Activated CD8-positive, alpha-beta T cell treated with anti-CD3 and anti-CD28 coated beads for 36 hours (primary cell): ENCODE data around the gene IGDCC3. TPM values are rescaled to one million over a fixed set of nuclear protein-coding genes. Genes with fewer than 3 reads are reported as not detected.

Experiments
- ATAC-seq: fragments of 200-7000 bp; cut with Tn5 transposase; one replicate; pipeline ENCODE4 v1.10.0; 2021; ENCODE audit warnings: mild to moderate bottlenecking, moderate library complexity
- CTCF ChIA-PET: fragments of 350-600 bp; sonication (Branson Sonifier 250); formaldehyde crosslinking; loops from one replicate; lab custom pipeline; 2021; ENCODE audit warnings: antibody characterized with exemption; lab: Charles Lee
- POLR2A ChIA-PET: fragments of 350-600 bp; sonication (Branson Sonifier 250); formaldehyde crosslinking; loops from one replicate; lab custom pipeline; 2021; ENCODE audit warnings: antibody characterized with exemption; lab: Charles Lee
- DNase-seq: peaks from one replicate; pipeline ENCODE4 v3.0.0-alpha.2; 2020
- H3K27ac Mint-ChIP-seq: one replicate; pipeline ENCODE4 v1.8.0; 2021; ENCODE audit warnings: mild to moderate bottlenecking, mixed read lengths
- H3K27me3 Mint-ChIP-seq: one replicate; pipeline ENCODE4 v1.8.0; 2021; ENCODE audit warnings: mixed read lengths
- H3K36me3 Mint-ChIP-seq: one replicate; pipeline ENCODE4 v1.8.0; 2021; ENCODE audit warnings: low read depth, mixed read lengths
- H3K4me1 Mint-ChIP-seq: one replicate; pipeline ENCODE4 v1.8.0; 2021; ENCODE audit warnings: low read depth, mixed read lengths
- H3K4me3 Mint-ChIP-seq: one replicate; pipeline ENCODE4 v1.8.0; 2021; ENCODE audit warnings: mild to moderate bottlenecking, moderate library complexity, mixed read lengths
- H3K9me3 Mint-ChIP-seq: one replicate; pipeline ENCODE4 v1.8.0; 2021; ENCODE audit warnings: mixed read lengths
- CTCF ChIP-seq: fragments of 200-600 bp; IDR thresholded peaks from one replicate; pipeline ENCODE4 v1.8.0; 2022; ENCODE audit warnings: antibody characterized with exemption, mild to moderate bottlenecking
- intact Hi-C: fragments of 100-400 bp; cut with micrococcal nuclease; formaldehyde crosslinking; loops from one replicate; pipeline ENCODE4 v1.10.0; 2022
- total RNA-seq, 2 experiments: library from RNA; stranded (reverse); gene quantifications; one replicate each; pipeline ENCODE4 v1.2.3, GENCODE V29; 2021

IGDCC3 gene
- total RNA-seq, 2 experiments from 2014 or later: not detected

- Mint-ChIP-seq H3K9me3 (no peaks in the 10 kb centered on the region), H3K27me3 (no peaks in the 10 kb centered on the region), H3K4me3 (no peak overlapping the region), H3K27ac (no peak overlapping the region), H3K4me1 (no peaks in the 10 kb centered on the region), H3K36me3 (no peaks in the 10 kb centered on the region)
- no peak for ATAC-seq
- DNase-seq: no peak
- POLR2A ChIA-PET: no interaction called here
- intact Hi-C loops: no loop called here
- no peak for TF ChIP-seq CTCF
- CTCF ChIA-PET: no interaction called here
Observed at GRCh38 chr15:65311760-65312159, 66.0 kb downstream of the IGDCC3 start.

- no peak overlapping the region for H3K4me3 Mint-ChIP-seq
- intact Hi-C loops: no loop called here
- no peak for ATAC-seq
- TF ChIP-seq CTCF: no peak
- no peaks in the 10 kb centered on the region for H3K36me3 Mint-ChIP-seq
- no peaks in the 10 kb centered on the region for H3K9me3 Mint-ChIP-seq
- H3K27me3 Mint-ChIP-seq: no peaks in the 10 kb centered on the region
- CTCF ChIA-PET: interaction anchor here (1.4 to 3.4 kb wide), 2 partner anchors 8 to 75 kb away, joined by 4 to 20 read pairs; no protein-coding TSS in a partner anchor
- no peak for DNase-seq
- peaks cover 6% of the 10 kb centered on the region for H3K4me1 Mint-ChIP-seq
- no peak overlapping the region for H3K27ac Mint-ChIP-seq
- POLR2A ChIA-PET: interaction anchor here (0.9 to 1.3 kb wide), 2 partner anchors 10 to 11 kb away, joined by 3 read pairs; no protein-coding TSS in a partner anchor
Observed at GRCh38 chr15:65310431-65311137, 67.2 kb downstream of the IGDCC3 start.

GRCh38 chr15:65309882-65310418, 67.9 kb downstream of the IGDCC3 start:
- H3K4me1 Mint-ChIP-seq: peaks cover 11% of the 10 kb centered on the region
- H3K36me3 Mint-ChIP-seq: no peaks in the 10 kb centered on the region
- ChIA-PET POLR2A (interaction anchor here (1.3 kb wide), 1 partner anchor 10 kb away, joined by 3 read pairs; no protein-coding TSS in a partner anchor), CTCF (interaction anchor here (1.4 to 3.4 kb wide), 2 partner anchors 9 to 75 kb away, joined by 4 to 20 read pairs; no protein-coding TSS in a partner anchor)
- intact Hi-C loops: no loop called here
- H3K4me3 Mint-ChIP-seq: no peak overlapping the region
- no peak for TF ChIP-seq CTCF
- no peaks in the 10 kb centered on the region for H3K9me3 Mint-ChIP-seq
- ATAC-seq (no peak), DNase-seq (no peak)
- no peaks in the 10 kb centered on the region for H3K27me3 Mint-ChIP-seq
- H3K27ac Mint-ChIP-seq: no peak overlapping the region

GRCh38 chr15:65307978-65308377, 69.8 kb downstream of the IGDCC3 start:
- H3K4me1 Mint-ChIP-seq: peaks cover 14% of the 10 kb centered on the region
- POLR2A ChIA-PET: interaction anchor here (1.2 to 2.1 kb wide), 2 partner anchors 10 to 11 kb away, joined by 4 to 8 read pairs; no protein-coding TSS in a partner anchor
- no peaks in the 10 kb centered on the region for H3K36me3 Mint-ChIP-seq
- intact Hi-C loops: no loop called here
- ATAC-seq (no peak), DNase-seq (no peak)
- no peak overlapping the region for H3K4me3 Mint-ChIP-seq
- H3K9me3 Mint-ChIP-seq: no peaks in the 10 kb centered on the region
- H3K27ac Mint-ChIP-seq: no peak overlapping the region
- CTCF ChIA-PET: interaction anchor here (1.1 to 3.4 kb wide), 3 partner anchors 10 to 77 kb away, joined by 4 to 20 read pairs (median 4); no protein-coding TSS in a partner anchor
- no peaks in the 10 kb centered on the region for H3K27me3 Mint-ChIP-seq
- no peak for TF ChIP-seq CTCF

- intact Hi-C loops: no loop called here
- Mint-ChIP-seq H3K27me3 (no peaks in the 10 kb centered on the region), H3K36me3 (no peaks in the 10 kb centered on the region), H3K4me1 (peaks cover 14% of the 10 kb centered on the region), H3K27ac (no peak overlapping the region), H3K4me3 (no peak overlapping the region), H3K9me3 (no peaks in the 10 kb centered on the region)
- no peak for TF ChIP-seq CTCF
- CTCF ChIA-PET: interaction anchor here (1.1 to 1.4 kb wide), 3 partner anchors 13 to 95 kb away, joined by 3 to 4 read pairs (median 3); no protein-coding TSS in a partner anchor
- POLR2A ChIA-PET: interaction anchor here (3.1 kb wide), 1 partner anchor 20 kb away, joined by 80 read pairs; the partner anchor contains the start of gene PARP16
- no peak for ATAC-seq
- no peak for DNase-seq
Observed at GRCh38 chr15:65306551-65306950, 71.3 kb downstream of the IGDCC3 start.
